Gastrocnemius medialis (tissue), 4 donors: Measurements from ENCODE around the gene ZNF443. TPM values are rescaled to one million over a fixed set of nuclear protein-coding genes. Genes with fewer than 3 reads are reported as not detected.
A peak's percentile ranks its signal among the peaks of the same experiment; 100 is the strongest.
"Not testable (repeated sequence)": the region's sequence is repeated elsewhere in the genome, so short reads cannot be mapped to it uniquely, and the experiment has no call there.

Source experiments
- ATAC-seq, 2 donors: fragments of 150-250 bp; one replicate each; pipeline ENCODE4 v1.9.1; 2016
- DNase-seq, 2 donors: peaks; one replicate each; pipeline ENCODE4 v3.0.0-alpha.2; 2019
- H3K27ac ChIP-seq, 4 donors: fragments of 200-600 bp; sonication (generic); 1 replicate in 1 of 4; 2 replicates in 3 of 4; pipeline ENCODE4 v1.5.1; 2016 to 2018; ENCODE audit warnings: mild to moderate bottlenecking in 2 of 4, moderate library complexity in 1 of 4
- H3K27me3 ChIP-seq, 3 donors: fragments of 200-600 bp; sonication (generic) in 2 of 3; 1 replicate in 1 of 3; 2 replicates in 2 of 3; pipeline versions ENCODE4 v1.5.1 to v1.6.0; 2016 to 2019; ENCODE audit warnings: mild to moderate bottlenecking in 1 of 3, moderate library complexity in 1 of 3
- H3K36me3 ChIP-seq, 2 donors: fragments of 200-600 bp; sonication (generic) in 1 of 2; one replicate each; pipeline ENCODE4 v1.5.1; 2017 to 2018
- H3K4me1 ChIP-seq, 2 donors: fragments of 200-600 bp; sonication (generic) in 1 of 2; one replicate each; pipeline ENCODE4 v1.5.1; 2016 to 2017; ENCODE audit warnings: mild to moderate bottlenecking in 2 of 2
- H3K4me3 ChIP-seq, 4 donors: fragments of 200-600 bp; sonication (generic) in 3 of 4; 1 replicate in 1 of 4; 2 replicates in 3 of 4; pipeline ENCODE4 v1.5.1; 2016 to 2019; ENCODE audit warnings: mild to moderate bottlenecking in 2 of 4
- H3K9me3 ChIP-seq, 3 donors: fragments of 200-600 bp; sonication (generic) in 2 of 3; 1 replicate in 1 of 3; 2 replicates in 2 of 3; pipeline ENCODE4 v1.5.1; 2016 to 2019
- CTCF ChIP-seq, 5 experiments: fragments of 450-650 bp in 3 of 5; fragments of 200-600 bp in 2 of 5; sonication (generic) in 2 of 5; IDR thresholded peaks in 4 of 5; conservative IDR thresholded peaks in 1 of 5; 1 replicate in 4 of 5; 2 replicates in 1 of 5; pipeline ENCODE4 v1.5.1; 2016 to 2019; ENCODE audit warnings: antibody characterized with exemption in 5 of 5, mild to moderate bottlenecking in 3 of 5, moderate library complexity in 3 of 5
- POLR2A ChIP-seq, 2 donors: fragments of 450-650 bp; IDR thresholded peaks; one replicate each; pipeline ENCODE4 v1.6.1; 2017; ENCODE audit warnings: antibody characterized with exemption in 2 of 2, mild to moderate bottlenecking in 2 of 2, moderate library complexity in 2 of 2
- in situ Hi-C, 4 donors: fragments of 200-750 bp; cut with MboI; loops; one replicate each; pipeline versions ENCODE4 v1.15.0 to v1.8.0; 2017; ENCODE audit warnings: low sequenced_read_pairs in 4 of 4
- intact Hi-C: fragments of 100-400 bp; cut with DNase I; formaldehyde crosslinking; loops from one replicate; pipeline ENCODE4 v1.15.1; 2023; ENCODE audit warnings: low total_unique reads
- total RNA-seq, 4 donors: library from RNA; depleted of rRNA; stranded (reverse); fragments of >200 nt; gene quantifications; one replicate each; pipeline versions ENCODE4 v1.1.0 to v1.2.3, GENCODE V29; 2016

The ZNF443 gene
- total RNA-seq, 4 donors from 2014 or later = 0.95 to 2.3 (median 1.7) TPM

GRCh38 chr19:12465211-12465610, 24.4 kb upstream of the ZNF443 start:
- Histone ChIP-seq H3K4me1 (no peaks in the 10 kb centered on the region), H3K4me3 (peak overlapping the region in 1 of 4 donors; percentile 6), H3K27ac (no peak overlapping the region), H3K9me3 (peaks cover 19 to 47% (median 28%) of the 10 kb centered on the region in 3 donors), H3K36me3 (peaks cover 9 to 39% of the 10 kb centered on the region in 2 donors), H3K27me3 (no peaks in the 10 kb centered on the region)
- TF ChIP-seq POLR2A (IDR thresholded peaks at IDR 0.05) (no peak), CTCF (IDR thresholded peaks at IDR 0.05 in 4 of 5, conservative IDR thresholded peaks at IDR 0.05 in 1 of 5) (no peak)
- in situ Hi-C loops = no loop called here
- ATAC-seq = no peak
- intact Hi-C loops = no loop called here
- DNase-seq = no peak

GRCh38 chr19:12464769-12465168, 23.9 kb upstream of the ZNF443 start:
- Histone ChIP-seq H3K9me3 (peaks cover 19 to 47% (median 28%) of the 10 kb centered on the region in 3 donors), H3K36me3 (peaks cover 9 to 39% of the 10 kb centered on the region in 2 donors), H3K4me3 (peak overlapping the region in 1 of 4 donors; percentile 23), H3K27me3 (no peaks in the 10 kb centered on the region), H3K27ac (no peak overlapping the region), H3K4me1 (no peaks in the 10 kb centered on the region)
- ATAC-seq = no peak
- intact Hi-C loops = no loop called here
- DNase-seq = no peak
- in situ Hi-C loops = no loop called here
- TF ChIP-seq POLR2A (IDR thresholded peaks at IDR 0.05) (no peak), CTCF (IDR thresholded peaks at IDR 0.05 in 4 of 5, conservative IDR thresholded peaks at IDR 0.05 in 1 of 5) (no peak)

GRCh38 chr19:12464139-12464538, 23.3 kb upstream of the ZNF443 start:
- H3K27ac ChIP-seq, in situ Hi-C loops, H3K27me3 ChIP-seq, ATAC-seq, intact Hi-C loops, DNase-seq, H3K4me1 ChIP-seq: not testable (repeated sequence)
- H3K9me3 ChIP-seq = peaks cover 19 to 47% (median 28%) of the 10 kb centered on the region in 3 donors
- peak overlapping the region in 1 of 4 donors; percentile 23 for H3K4me3 ChIP-seq
- peaks cover 9 to 39% of the 10 kb centered on the region in 2 donors for H3K36me3 ChIP-seq

GRCh38 chr19:12453495-12453894, 12.7 kb upstream of the ZNF443 start:
- intact Hi-C loops = no loop called here
- no peaks in the 10 kb centered on the region for H3K27me3 ChIP-seq
- no peak overlapping the region for H3K27ac ChIP-seq
- H3K9me3 ChIP-seq = no peaks in the 10 kb centered on the region
- no peaks in the 10 kb centered on the region for H3K36me3 ChIP-seq
- no peaks in the 10 kb centered on the region for H3K4me1 ChIP-seq
- no peak for TF ChIP-seq POLR2A (IDR thresholded peaks at IDR 0.05)
- no peak for TF ChIP-seq CTCF (IDR thresholded peaks at IDR 0.05 in 4 of 5, conservative IDR thresholded peaks at IDR 0.05 in 1 of 5)
- H3K4me3 ChIP-seq = peak overlapping the region in 1 of 4 donors; percentile 1
- in situ Hi-C loops = no loop called here
- no peak for DNase-seq
- no peak for ATAC-seq

GRCh38 chr19:12450844-12451243, 10.0 kb upstream of the ZNF443 start:
- Histone ChIP-seq H3K36me3 (no peaks in the 10 kb centered on the region), H3K4me1 (no peaks in the 10 kb centered on the region), H3K4me3 (no peak overlapping the region), H3K27me3 (no peaks in the 10 kb centered on the region), H3K9me3 (no peaks in the 10 kb centered on the region), H3K27ac (no peak overlapping the region)
- DNase-seq (no peak), ATAC-seq (no peak)
- intact Hi-C loops (no loop called here), in situ Hi-C loops (no loop called here)
- TF ChIP-seq POLR2A (IDR thresholded peaks at IDR 0.05) = no peak
- TF ChIP-seq CTCF (IDR thresholded peaks at IDR 0.05 in 4 of 5, conservative IDR thresholded peaks at IDR 0.05 in 1 of 5) = no peak
